ENCODE results near the gene HECTD3. TPM values are rescaled to one million over a fixed set of nuclear protein-coding genes. Genes with fewer than 3 reads are reported as not detected.

Gene HECTD3
- total RNA-seq, 1 donor from 2014 or later = 32.1 TPM

- TF ChIP-seq CTCF (IDR thresholded peaks at IDR 0.05) = no peak
- intact Hi-C loops (cut with DNase I) = no loop called here
- H3K4me3 ChIP-seq = no peak overlapping the region
- no peaks in the 10 kb centered on the region for H3K4me1 ChIP-seq
- no peak overlapping the region for H3K27ac ChIP-seq
- H3K9me3 ChIP-seq = no peaks in the 10 kb centered on the region
- H3K36me3 ChIP-seq = peaks cover 2 to 10% of the 10 kb centered on the region in 2 donors
- no peak for DNase-seq (ENCODE audit: low spot score in 2 of 2)
- H3K27me3 ChIP-seq = no peaks in the 10 kb centered on the region
Measured at GRCh38 chr1:45037456-45037855, 26.3 kb upstream of the HECTD3 start.

GRCh38 chr1:45035631-45036301 is 24.6 kb upstream of the HECTD3 start:
- no peak for TF ChIP-seq CTCF (IDR thresholded peaks at IDR 0.05)
- Histone ChIP-seq H3K27ac (no peak overlapping the region), H3K36me3 (peaks cover 2 to 10% of the 10 kb centered on the region in 2 donors), H3K9me3 (no peaks in the 10 kb centered on the region), H3K4me1 (no peaks in the 10 kb centered on the region), H3K4me3 (no peak overlapping the region), H3K27me3 (no peaks in the 10 kb centered on the region)
- no peak for DNase-seq (ENCODE audit: low spot score in 2 of 2)
- intact Hi-C loops (cut with DNase I) = no loop called here

- H3K4me1 ChIP-seq = no peaks in the 10 kb centered on the region
- no peak for TF ChIP-seq CTCF (IDR thresholded peaks at IDR 0.05)
- H3K36me3 ChIP-seq = peaks cover 2 to 10% of the 10 kb centered on the region in 2 donors
- no peak overlapping the region for H3K4me3 ChIP-seq
- no peaks in the 10 kb centered on the region for H3K9me3 ChIP-seq
- H3K27me3 ChIP-seq = no peaks in the 10 kb centered on the region
- intact Hi-C loops (cut with DNase I) = no loop called here
- H3K27ac ChIP-seq = no peak overlapping the region
- no peak for DNase-seq (ENCODE audit: low spot score in 2 of 2)
Measured at GRCh38 chr1:45033356-45033755, 22.2 kb upstream of the HECTD3 start.

- intact Hi-C loops (cut with DNase I) = no loop called here
Measured at GRCh38 chr1:45032837-45033236, 21.7 kb upstream of the HECTD3 start.

GRCh38 chr1:45026446-45026845 is 15.3 kb upstream of the HECTD3 start:
- Histone ChIP-seq H3K4me1 (no peaks in the 10 kb centered on the region), H3K4me3 (no peak overlapping the region), H3K27me3 (no peaks in the 10 kb centered on the region), H3K27ac (no peak overlapping the region), H3K36me3 (no peaks in the 10 kb centered on the region), H3K9me3 (no peaks in the 10 kb centered on the region)
- no peak for TF ChIP-seq CTCF (IDR thresholded peaks at IDR 0.05)
- intact Hi-C loops (cut with DNase I) = no loop called here
- no peak for DNase-seq (ENCODE audit: low spot score in 2 of 2)

More at GRCh38 chr1:45032837-45033236, 21.7 kb upstream of the HECTD3 start:
- H3K27ac ChIP-seq = no peak overlapping the region
- TF ChIP-seq CTCF (IDR thresholded peaks at IDR 0.05) = no peak
- H3K36me3 ChIP-seq = peaks cover 2 to 10% of the 10 kb centered on the region in 2 donors
- no peak overlapping the region for H3K4me3 ChIP-seq
- H3K27me3 ChIP-seq = no peaks in the 10 kb centered on the region
- no peak for DNase-seq (ENCODE audit: low spot score in 2 of 2)
- H3K9me3 ChIP-seq = no peaks in the 10 kb centered on the region
- no peaks in the 10 kb centered on the region for H3K4me1 ChIP-seq

GRCh38 chr1:45023663-45024062 is 12.5 kb upstream of the HECTD3 start:
- Histone ChIP-seq H3K27me3 (no peaks in the 10 kb centered on the region), H3K36me3 (no peaks in the 10 kb centered on the region), H3K4me3 (no peak overlapping the region), H3K27ac (no peak overlapping the region), H3K9me3 (no peaks in the 10 kb centered on the region), H3K4me1 (no peaks in the 10 kb centered on the region)
- TF ChIP-seq CTCF (IDR thresholded peaks at IDR 0.05) = no peak
- intact Hi-C loops (cut with DNase I) = no loop called here
- DNase-seq (ENCODE audit: low spot score in 2 of 2) = no peak
